SIG-M5 (cell line): ENCODE results near the gene ACOT7.
"Not testable (repeated sequence)": the region's sequence is repeated elsewhere in the genome, so short reads cannot be mapped to it uniquely, and the experiment has no call there.

Experiments used
- DNase-seq: peaks from one replicate; lab custom pipeline; 2025; lab: John Stamatoyannopoulos, UW

ACOT7 gene

GRCh38 chr1:6396998-6397397 is 3.4 kb upstream of the ACOT7 start:
- DNase-seq, result no peak

- DNase-seq, result not testable (repeated sequence)
These were observed 2.2 kb upstream of the ACOT7 start for GRCh38 chr1:6395781-6396244.

DNA sequence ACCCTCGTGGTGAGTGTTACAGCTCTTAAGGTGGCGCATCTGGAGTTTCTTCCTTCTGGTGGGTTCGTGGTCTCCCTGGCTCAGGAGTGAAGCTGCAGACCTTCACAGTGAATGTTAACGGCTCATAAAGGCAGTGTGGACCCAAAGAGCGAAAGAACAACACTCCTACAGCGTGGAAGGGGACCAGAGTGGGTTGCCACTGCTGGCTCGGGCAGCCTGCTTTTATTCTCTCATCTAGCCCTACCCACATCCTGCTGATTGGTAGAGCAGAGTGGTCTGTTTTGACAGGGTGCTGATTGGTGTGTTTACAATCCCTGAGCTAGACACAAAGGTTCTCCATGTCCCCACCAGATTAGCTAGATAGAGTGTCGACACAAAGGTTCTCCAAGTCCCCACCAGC is 1.6 kb upstream of the ACOT7 start:
- not testable (repeated sequence) for DNase-seq

GRCh38 chr1:6392809-6393399 is 663 bp downstream of the ACOT7 start:
- DNase-seq, result no peak

GRCh38 chr1:6391951-6392808 is 1.4 kb downstream of the ACOT7 start:
- DNase-seq, result no peak

- no peak for DNase-seq
These were observed 3.6 kb downstream of the ACOT7 start for GRCh38 chr1:6389971-6390370.

DNA sequence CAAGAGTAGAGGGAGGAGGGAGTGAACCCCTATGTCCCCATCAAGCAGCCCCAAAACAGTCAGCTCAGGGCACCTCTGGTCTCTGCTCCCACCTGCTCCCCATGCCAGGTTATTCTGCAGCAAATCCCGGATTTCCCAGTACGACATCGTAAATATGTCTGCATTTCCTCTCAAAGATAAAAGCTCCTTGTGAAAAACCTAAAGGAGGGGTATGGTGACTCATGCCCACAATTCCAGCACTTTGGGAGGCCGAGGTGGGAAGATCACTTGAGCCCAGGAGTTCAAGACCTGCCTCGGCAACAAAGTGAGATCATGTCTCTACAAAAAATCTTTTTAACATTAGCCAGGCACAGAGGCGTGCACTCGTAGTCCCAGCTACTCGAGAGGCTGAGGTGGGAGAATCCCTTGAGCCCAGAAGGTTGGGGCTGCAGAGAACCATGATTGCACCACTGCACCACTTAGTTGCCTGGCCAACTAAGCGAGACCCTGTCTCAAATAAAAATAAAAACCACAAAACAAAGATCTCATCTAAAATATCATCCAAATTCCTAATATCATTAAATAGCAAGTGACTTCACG is 7.1 kb downstream of the ACOT7 start:
- DNase-seq, result no peak

- DNase-seq, result no peak
These were observed 7.9 kb downstream of the ACOT7 start for GRCh38 chr1:6385488-6386191.

GRCh38 chr1:6384962-6385361 is 8.6 kb downstream of the ACOT7 start:
- no peak for DNase-seq

DNA sequence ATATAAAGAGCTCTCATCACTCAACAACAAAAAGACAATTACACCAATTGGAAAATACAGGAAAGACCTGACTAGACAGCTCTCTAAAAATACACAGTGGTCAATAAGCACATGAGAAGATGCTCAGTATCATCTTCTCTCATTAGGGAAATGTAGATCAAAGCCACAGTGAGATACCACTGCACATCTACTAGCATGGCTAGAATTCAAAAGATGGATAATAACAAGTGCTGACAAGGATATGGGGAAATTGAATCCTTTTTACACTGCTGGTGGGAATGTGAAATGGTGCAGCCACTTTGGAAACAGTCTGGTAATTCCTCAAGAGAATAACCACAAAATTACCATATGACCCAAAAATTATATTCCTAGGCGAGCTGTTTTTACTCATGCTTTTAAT is 9.4 kb downstream of the ACOT7 start:
- DNase-seq, result no peak

- DNase-seq, result no peak
These were observed 13.5 kb downstream of the ACOT7 start for GRCh38 chr1:6380037-6380436.

GRCh38 chr1:6378096-6378746 is 15.3 kb downstream of the ACOT7 start:
- no peak for DNase-seq

DNA sequence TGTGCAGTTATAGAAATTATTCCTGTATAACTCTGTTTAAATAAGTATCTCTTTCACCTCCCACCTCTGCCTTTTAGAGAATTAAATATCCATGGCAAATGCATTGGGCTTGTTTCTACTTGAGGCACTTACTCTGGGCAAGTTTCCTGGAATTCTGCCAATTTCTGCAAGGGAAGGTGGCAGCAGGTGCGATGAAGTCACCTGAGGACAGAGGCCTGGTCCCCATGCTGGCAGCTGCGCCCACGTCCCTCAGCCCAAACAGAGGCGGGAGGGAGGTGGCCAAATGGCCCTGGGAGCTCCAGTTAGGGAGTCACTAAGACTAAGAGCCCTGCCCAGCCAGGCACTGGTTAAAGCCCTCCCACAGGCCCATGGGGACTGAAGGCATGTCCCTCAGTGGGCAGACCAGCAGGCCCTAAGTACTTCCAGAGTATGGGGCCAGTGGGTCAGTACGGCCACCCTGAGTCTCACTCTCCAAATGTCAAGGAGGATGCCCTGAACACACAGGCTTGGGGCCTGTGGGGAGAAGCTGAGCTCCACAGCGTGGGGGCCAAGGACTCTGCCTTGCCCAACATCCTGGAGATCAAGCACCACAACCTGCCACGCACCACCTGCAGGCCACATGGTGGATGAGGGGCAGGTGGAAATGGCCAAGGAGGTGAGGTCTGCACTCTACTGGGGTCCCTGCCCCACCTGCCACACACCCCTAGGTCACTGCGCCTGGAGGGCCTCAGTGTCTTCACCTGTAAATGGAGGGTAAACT is 19.4 kb downstream of the ACOT7 start:
- DNase-seq, result no peak

DNA sequence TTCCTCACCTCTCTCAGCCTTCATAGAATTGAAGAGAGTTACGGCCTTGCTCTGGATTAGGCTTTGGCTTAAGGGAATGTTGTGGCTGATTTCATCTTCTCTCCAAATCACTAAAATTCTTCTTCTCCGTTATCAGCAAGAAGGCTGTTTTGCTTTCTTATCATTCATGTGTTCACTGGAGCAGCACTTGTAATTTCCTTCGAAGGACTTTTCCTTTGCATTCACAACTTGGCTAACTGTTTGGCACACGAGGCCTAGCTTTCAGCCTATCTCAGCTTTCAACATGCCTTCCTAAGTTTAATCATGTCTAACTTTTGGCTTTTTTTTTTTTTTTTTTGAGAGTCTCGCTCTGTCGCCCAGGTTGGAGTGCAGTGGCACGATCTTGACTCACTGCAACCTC is 21.3 kb downstream of the ACOT7 start:
- not testable (repeated sequence) for DNase-seq

DNA sequence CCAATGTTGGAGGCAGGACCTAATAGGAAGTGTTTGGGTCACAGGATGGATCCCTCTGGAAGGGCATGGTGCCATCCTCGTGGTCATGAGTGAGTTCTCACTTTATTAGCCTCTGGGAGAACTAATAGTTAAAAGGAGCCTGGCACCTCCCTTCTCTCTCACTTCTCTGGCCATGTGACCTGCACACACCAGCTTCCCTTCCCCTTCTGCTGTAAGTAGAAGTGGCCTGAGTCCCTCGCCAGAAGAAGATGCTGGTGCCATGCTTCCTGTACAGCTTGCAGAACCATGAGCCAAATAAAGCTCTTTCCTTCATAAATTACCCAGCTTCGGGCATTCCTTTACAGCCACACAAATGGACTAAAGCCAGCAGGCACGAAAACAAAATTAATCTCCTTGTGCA is 23.6 kb downstream of the ACOT7 start:
- no peak for DNase-seq

- DNase-seq, result no peak
These were observed 26.1 kb downstream of the ACOT7 start for GRCh38 chr1:6367381-6368012.

- no peak for DNase-seq
These were observed 28.5 kb downstream of the ACOT7 start for GRCh38 chr1:6365047-6365446.

DNA sequence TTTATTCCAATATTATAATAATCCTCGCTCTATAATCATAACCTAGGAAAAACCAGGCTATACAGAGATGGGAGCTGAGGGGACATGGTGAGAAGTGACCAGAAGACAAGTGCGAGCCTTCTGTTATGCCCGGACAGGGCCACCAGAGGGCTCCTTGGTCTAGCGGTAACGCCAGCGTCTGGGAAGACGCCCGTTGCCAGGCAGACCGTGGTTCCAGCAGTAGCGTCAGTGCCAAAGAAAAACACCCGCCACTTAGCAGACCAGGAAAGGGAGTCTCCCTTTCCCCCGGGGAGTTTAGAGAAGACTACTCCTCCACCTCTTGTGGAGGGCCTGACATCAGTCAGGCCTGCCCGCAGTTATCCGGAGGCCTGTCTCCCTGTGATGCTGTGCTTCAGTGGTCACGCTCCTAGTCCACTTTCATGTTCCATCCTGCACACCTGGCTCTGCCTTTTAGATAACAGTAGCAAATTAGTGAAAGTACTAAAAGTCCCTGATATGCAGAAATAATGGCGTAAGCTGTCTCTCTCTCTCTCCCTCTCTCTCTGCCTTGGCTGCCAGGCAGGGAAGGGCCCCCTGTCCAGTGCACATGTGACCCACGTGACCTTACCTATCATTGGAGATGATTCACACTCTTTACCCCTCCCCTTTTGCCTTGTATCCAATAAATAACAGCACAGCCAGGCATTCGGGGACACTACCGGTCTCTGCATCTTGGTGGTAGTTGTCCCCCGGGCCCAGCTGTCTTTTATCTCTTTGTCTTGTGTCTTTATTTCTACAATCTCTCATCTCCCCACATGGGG is 30.3 kb downstream of the ACOT7 start:
- not testable (repeated sequence) for DNase-seq

DNA sequence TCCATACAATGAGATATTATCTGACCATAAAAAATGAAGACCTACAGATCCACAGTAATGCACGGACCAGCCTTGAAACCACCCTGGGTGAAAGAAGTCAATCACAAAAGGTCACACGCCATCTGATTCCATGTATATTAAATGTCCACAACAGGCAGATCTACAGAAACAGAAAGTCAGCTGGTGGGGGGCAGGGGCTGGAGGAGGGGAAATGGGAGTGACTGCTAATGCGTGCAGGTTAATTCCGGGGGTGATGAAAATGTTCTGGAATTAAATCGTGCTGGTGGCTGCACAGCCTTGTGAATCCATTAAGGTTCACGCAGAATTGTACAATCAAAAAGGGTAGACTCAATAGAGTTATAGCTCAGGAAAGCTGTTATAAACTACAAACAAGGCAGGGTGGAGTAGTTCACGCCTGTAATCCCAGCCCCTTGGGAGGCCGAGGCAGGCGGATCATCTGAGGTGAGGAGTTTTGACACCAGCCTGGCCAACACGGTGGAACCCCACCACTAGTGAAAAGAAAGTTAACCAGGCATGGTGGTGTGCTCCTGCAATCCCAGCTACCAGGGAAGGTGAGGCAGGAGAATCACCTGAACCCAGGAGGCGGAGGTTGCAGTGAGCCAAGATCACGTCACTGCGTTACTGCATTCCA is 32.3 kb downstream of the ACOT7 start:
- DNase-seq, result no peak
